GM18505 (cell line): ENCODE data around the gene SMIM41.

Source experiments
- ATAC-seq: cut with Tn5 transposase; IDR thresholded peaks from one replicate; pipeline ENCODE4 v1.9.1; 2021; ENCODE audit not compliant: unreplicated experiment
- POLR2A ChIP-seq: IDR thresholded peaks from 4 replicates; pipeline ENCODE4 v1.6.1; 2011; ENCODE audit warnings: borderline replicate concordance; ENCODE audit not compliant: insufficient read depth, insufficient read length; ENCODE audit errors: extremely low read depth

The SMIM41 gene

GRCh38 chr12:52120951-52121823 is 41.7 kb downstream of the SMIM41 start:
- ATAC-seq, result no peak

GRCh38 chr12:52121824-52122539 is 42.5 kb downstream of the SMIM41 start:
- ATAC-seq, result no peak
- TF ChIP-seq POLR2A, result no peak

More at GRCh38 chr12:52120951-52121823, 41.7 kb downstream of the SMIM41 start:
- TF ChIP-seq POLR2A, result no peak

GRCh38 chr12:52122540-52122871 is 43.0 kb downstream of the SMIM41 start:
- no peak for ATAC-seq
- no peak for TF ChIP-seq POLR2A

- no peak for TF ChIP-seq POLR2A
- no peak for ATAC-seq
Observed at GRCh38 chr12:52122904-52123303, 43.4 kb downstream of the SMIM41 start.

GRCh38 chr12:52123487-52124186 is 44.1 kb downstream of the SMIM41 start:
- no peak for ATAC-seq
- TF ChIP-seq POLR2A, result no peak

GRCh38 chr12:52125476-52125900 is 46.0 kb downstream of the SMIM41 start:
- TF ChIP-seq POLR2A, result no peak

GRCh38 chr12:52126050-52126604 is 46.6 kb downstream of the SMIM41 start:
- ATAC-seq, result no peak
- no peak for TF ChIP-seq POLR2A

More at GRCh38 chr12:52125476-52125900, 46.0 kb downstream of the SMIM41 start:
- no peak for ATAC-seq

GRCh38 chr12:52126605-52127578 is 47.4 kb downstream of the SMIM41 start:
- ATAC-seq, result no peak
- no peak for TF ChIP-seq POLR2A

- no peak for ATAC-seq
- no peak for TF ChIP-seq POLR2A
Observed at GRCh38 chr12:52127683-52128450, 48.4 kb downstream of the SMIM41 start.

GRCh38 chr12:52130711-52131110 is 51.2 kb downstream of the SMIM41 start:
- no peak for ATAC-seq

GRCh38 chr12:52132754-52133161 is 53.3 kb downstream of the SMIM41 start:
- no peak for ATAC-seq
- no peak for TF ChIP-seq POLR2A

More at GRCh38 chr12:52130711-52131110, 51.2 kb downstream of the SMIM41 start:
- no peak for TF ChIP-seq POLR2A
